Peyer's patch (tissue), 4 donors: ENCODE data around the gene HES7. TPM values are rescaled to one million over a fixed set of nuclear protein-coding genes. Genes with fewer than 3 reads are reported as not detected.

ENCODE experiments used
- DNase-seq, 3 donors: peaks; one replicate each; pipeline ENCODE4 v3.0.0-alpha.2; 2017 to 2019
- H3K27ac ChIP-seq, 4 donors: fragments of 200-600 bp; sonication (generic); one replicate each; pipeline ENCODE4 v1.5.1; 2016 to 2019
- H3K27me3 ChIP-seq, 2 donors: fragments of 200-600 bp; sonication (generic); one replicate each; pipeline ENCODE4 v1.5.1; 2019
- H3K36me3 ChIP-seq, 3 donors: fragments of 200-600 bp; sonication (generic); one replicate each; pipeline ENCODE4 v1.5.1; 2016 to 2019
- H3K4me1 ChIP-seq, 4 donors: fragments of 200-600 bp; sonication (generic); one replicate each; pipeline ENCODE4 v1.5.1; 2016 to 2019
- H3K4me3 ChIP-seq, 4 donors: fragments of 200-600 bp; sonication (generic); 1 replicate in 3 of 4; 2 replicates in 1 of 4; pipeline ENCODE4 v1.5.1; 2016 to 2019; ENCODE audit warnings: mild to moderate bottlenecking in 1 of 4
- H3K9me3 ChIP-seq, 4 donors: fragments of 200-600 bp; sonication (generic); one replicate each; pipeline ENCODE4 v1.5.1; 2016 to 2019; ENCODE audit warnings: mild to moderate bottlenecking in 1 of 4
- CTCF ChIP-seq, 6 experiments: fragments of 450-650 bp in 4 of 6; fragments of 200-600 bp in 2 of 6; sonication (generic) in 1 of 6; IDR thresholded peaks; one replicate each; pipeline ENCODE4 v1.5.1; 2017 to 2019; ENCODE audit warnings: antibody characterized with exemption in 6 of 6, mild to moderate bottlenecking in 3 of 6, moderate library complexity in 1 of 6
- POLR2A ChIP-seq, 2 donors: fragments of 450-650 bp; IDR thresholded peaks; one replicate each; pipeline ENCODE4 v1.5.1; 2017; ENCODE audit warnings: antibody characterized with exemption in 2 of 2, mild to moderate bottlenecking in 2 of 2, moderate library complexity in 2 of 2
- total RNA-seq, 4 donors: library from RNA; depleted of rRNA; stranded (reverse); fragments of >200 nt; gene quantifications; one replicate each; pipeline ENCODE4 v1.1.0, GENCODE V29; 2016

Gene HES7
- total RNA-seq, 4 donors from 2014 or later, result not detected

DNA sequence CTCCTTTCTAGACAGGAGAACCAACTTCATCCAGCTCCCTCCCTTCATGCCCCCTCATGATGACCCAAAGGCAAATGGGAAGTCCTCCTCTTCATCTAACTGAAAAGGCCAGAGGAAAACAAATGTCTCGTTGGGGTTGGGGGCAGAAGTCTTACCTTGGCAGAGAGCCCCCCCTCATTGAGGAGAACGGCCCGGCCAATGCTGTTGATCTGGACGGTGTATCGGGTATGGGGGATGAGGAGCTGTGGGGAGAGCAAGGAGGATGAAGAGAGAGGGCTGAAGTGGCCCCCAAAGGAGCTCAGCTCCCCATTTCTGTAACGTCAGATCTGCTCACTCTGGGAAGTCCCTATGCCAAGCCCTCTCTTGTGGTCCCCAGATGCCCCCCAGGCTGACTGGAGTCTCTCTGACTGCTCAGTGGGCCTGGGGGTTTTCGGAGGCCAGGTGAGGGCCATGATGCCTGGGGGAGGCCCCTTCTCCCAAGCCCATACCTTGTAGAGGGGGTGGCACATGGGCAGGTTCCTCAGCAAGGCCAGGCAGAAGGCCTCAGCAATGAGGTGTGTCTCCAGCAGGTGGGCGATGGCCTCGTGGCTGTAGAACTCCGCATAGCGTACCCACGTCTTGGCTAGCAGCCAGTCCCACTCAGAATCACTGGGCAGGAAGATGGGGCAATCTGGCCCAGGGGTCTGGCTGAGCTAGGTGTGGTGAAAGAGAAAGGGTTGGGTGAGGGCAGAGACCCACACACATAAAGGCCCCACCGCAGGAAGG lies 47.2 kb downstream of the HES7 start:
- Histone ChIP-seq H3K27me3 (peaks cover 0 to 27% of the 10 kb centered on the region in 2 donors), H3K4me1 (peaks cover 5 to 38% (median 19%) of the 10 kb centered on the region in 4 donors), H3K36me3 (no peaks in the 10 kb centered on the region), H3K4me3 (no peak overlapping the region), H3K9me3 (no peaks in the 10 kb centered on the region), H3K27ac (no peak overlapping the region)
- no peak for TF ChIP-seq POLR2A (IDR thresholded peaks at IDR 0.05)
- TF ChIP-seq CTCF (IDR thresholded peaks at IDR 0.05), result no peak
- DNase-seq, result no peak

DNA sequence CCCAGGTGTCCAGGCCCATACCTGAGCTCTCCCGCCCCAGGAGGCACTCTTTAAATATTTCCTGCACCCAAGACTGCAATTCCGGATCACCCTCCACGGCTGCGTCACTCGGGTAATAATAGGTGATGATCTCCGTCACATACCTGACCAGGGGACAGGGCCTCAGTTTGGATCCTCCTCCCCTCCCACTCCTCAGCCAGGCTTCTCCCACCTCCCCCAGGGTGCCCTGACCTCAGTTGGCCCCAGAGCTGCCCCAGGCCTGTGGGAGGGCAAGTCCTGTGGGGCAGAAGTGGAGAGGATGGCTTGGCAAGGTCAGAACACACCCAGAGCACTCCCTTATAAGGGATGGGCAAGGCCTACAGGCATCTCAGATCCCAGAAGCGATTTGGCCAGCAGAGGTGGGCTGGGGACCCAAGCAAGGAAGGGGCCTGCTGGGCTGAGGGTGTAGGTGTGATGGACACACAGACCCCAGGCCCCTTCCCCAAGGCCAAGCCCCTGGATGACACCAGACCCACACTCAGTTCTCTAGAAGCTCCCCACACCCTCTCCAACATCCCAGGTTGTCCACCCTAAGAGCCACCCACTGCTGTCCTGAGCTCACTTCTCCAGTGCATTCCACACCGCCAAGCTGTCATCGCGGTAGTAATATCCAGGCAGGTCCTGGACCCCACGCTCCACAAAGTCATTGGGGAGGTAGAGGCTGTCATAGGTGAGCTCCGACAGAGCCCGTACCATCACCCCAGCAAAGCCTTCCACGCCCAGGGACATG lies 48.1 kb downstream of the HES7 start:
- peaks cover 5 to 38% (median 19%) of the 10 kb centered on the region in 4 donors for H3K4me1 ChIP-seq
- DNase-seq, result no peak
- H3K9me3 ChIP-seq, result no peaks in the 10 kb centered on the region
- H3K27me3 ChIP-seq, result peaks cover 0 to 27% of the 10 kb centered on the region in 2 donors
- no peak overlapping the region for H3K27ac ChIP-seq
- H3K36me3 ChIP-seq, result no peaks in the 10 kb centered on the region
- no peak for TF ChIP-seq CTCF (IDR thresholded peaks at IDR 0.05)
- TF ChIP-seq POLR2A (IDR thresholded peaks at IDR 0.05), result no peak
- no peak overlapping the region for H3K4me3 ChIP-seq

DNA sequence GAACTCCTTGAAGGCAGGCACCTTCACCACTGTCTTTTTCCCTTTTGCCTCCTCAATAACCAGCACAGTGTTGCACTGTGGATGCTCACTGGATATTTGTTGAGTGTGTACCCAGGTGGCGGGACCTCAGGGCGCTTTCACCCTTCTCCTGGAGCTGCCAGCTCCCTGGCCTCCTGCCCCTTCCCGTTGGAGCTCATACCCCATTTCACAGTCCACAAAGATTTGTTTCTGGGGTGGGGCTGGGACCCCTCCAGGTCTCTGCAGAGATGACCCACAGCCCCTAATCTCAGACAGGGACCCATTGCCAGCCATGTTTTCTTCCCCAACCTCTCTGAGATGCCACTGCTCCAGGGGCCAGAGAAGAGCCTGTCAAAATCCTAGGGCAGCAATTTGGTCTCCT lies 48.8 kb downstream of the HES7 start:
- H3K4me1 ChIP-seq, result peaks cover 5 to 34% (median 18%) of the 10 kb centered on the region in 4 donors
- TF ChIP-seq CTCF (IDR thresholded peaks at IDR 0.05), result no peak
- no peak for TF ChIP-seq POLR2A (IDR thresholded peaks at IDR 0.05)
- peaks cover 0 to 27% of the 10 kb centered on the region in 2 donors for H3K27me3 ChIP-seq
- no peaks in the 10 kb centered on the region for H3K9me3 ChIP-seq
- no peak overlapping the region for H3K4me3 ChIP-seq
- no peak overlapping the region for H3K27ac ChIP-seq
- H3K36me3 ChIP-seq, result no peaks in the 10 kb centered on the region
- DNase-seq, result no peak

DNA sequence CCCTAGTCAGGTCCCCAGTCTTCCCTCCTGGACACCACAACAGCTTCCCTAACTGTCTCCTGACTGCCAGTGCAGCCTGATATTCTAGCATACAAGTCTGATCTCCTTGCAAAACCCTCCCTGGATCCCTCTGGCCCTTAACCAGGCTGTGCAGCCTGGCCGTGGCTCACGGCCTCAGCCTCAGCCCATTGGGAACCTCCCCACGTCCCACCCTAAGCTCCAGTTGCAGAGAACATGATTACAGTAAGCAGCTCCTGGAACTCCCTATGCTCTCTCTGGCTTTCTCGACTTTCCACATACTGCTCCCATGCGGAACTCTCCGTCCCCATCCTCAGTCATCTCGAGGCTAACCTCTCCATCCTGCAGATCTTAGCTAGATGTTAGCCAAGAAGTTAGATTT lies 49.4 kb downstream of the HES7 start:
- Histone ChIP-seq H3K36me3 (no peaks in the 10 kb centered on the region), H3K4me1 (peaks cover 5 to 34% (median 16%) of the 10 kb centered on the region in 4 donors), H3K27me3 (peaks cover 0 to 27% of the 10 kb centered on the region in 2 donors), H3K9me3 (no peaks in the 10 kb centered on the region), H3K4me3 (no peak overlapping the region), H3K27ac (no peak overlapping the region)
- TF ChIP-seq CTCF (IDR thresholded peaks at IDR 0.05) (no peak), POLR2A (IDR thresholded peaks at IDR 0.05) (no peak)
- DNase-seq, result no peak

DNA sequence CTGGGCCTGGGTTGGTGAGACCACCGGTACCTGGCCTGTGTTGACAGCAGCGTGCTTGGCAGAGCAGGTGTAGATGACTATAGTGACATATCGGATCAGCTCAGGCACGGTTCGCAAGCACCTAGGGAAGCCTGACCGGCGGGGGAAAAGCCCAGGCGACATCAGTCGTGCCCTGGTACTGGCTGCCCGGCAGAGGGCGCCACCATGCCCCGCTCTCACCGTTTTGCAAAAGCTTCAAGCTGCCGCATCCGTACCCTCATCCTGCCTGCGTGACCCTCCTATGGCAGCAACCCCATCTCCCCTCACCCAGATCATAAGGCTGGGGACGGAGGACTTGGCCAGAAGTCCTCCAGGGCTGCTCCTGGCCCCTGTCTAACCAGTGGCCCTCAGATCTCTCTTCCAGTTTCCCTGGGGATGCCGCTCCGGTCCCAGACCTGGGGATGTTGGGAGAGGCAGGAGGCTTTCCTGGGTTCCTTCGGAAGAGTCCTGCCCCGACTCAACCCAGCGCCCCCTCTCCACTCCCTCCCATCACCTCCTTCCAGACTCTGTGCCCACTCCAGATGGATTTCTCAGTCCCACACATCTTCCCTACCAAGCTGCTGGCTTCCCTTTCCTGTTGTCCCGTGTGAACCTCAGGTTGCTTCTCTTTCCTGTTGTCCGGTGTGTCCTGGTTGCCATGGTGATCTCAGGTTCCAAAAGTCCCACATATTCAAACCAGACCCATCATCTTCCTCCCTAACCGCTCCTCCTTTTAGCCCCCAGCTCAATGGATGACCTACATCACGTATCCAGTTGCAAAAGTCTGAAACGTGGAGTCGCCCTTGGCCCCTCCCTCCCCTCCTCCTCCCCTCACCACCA lies 50.0 kb downstream of the HES7 start:
- Histone ChIP-seq H3K4me3 (peak overlapping the region in 3 of 4 donors; percentile 6 to 35 (median 33)), H3K4me1 (peaks cover 9 to 34% (median 14%) of the 10 kb centered on the region in 4 donors), H3K36me3 (no peaks in the 10 kb centered on the region), H3K9me3 (no peaks in the 10 kb centered on the region), H3K27me3 (peaks cover 0 to 27% of the 10 kb centered on the region in 2 donors), H3K27ac (no peak overlapping the region)
- no peak for TF ChIP-seq POLR2A (IDR thresholded peaks at IDR 0.05)
- TF ChIP-seq CTCF (IDR thresholded peaks at IDR 0.05), result peak; percentile 67 to 92 (median 82)
- peak; percentile 61 to 87 (median 85) for DNase-seq
